Measurements from ENCODE around the gene MS4A8. TPM values are rescaled to one million over a fixed set of nuclear protein-coding genes. Genes with fewer than 3 reads are reported as not detected.

Gene MS4A8
- total RNA-seq, 1 experiment from 2014 or later = not detected

GRCh38 chr11:60691661-60692060 lies 7.8 kb upstream of the MS4A8 start:
- Histone ChIP-seq H3K4me1 (ENCODE audit: insufficient read depth, low read length) (no peaks in the 10 kb centered on the region), H4K91ac (ENCODE audit: insufficient read length, low read depth, low read length) (no peak overlapping the region), H2AFZ (ENCODE audit: low read length) (no peak overlapping the region), H3K9me3 (ENCODE audit: control insufficient read depth, low read depth, low read length) (no peaks in the 10 kb centered on the region), H2AK5ac (ENCODE audit: insufficient read length, low read length) (no peak overlapping the region), H3K56ac (ENCODE audit: insufficient read length, low read depth, low read length) (no peak overlapping the region), H3K23me2 (ENCODE audit: insufficient read length, low read depth, low read length, poor library complexity, severe bottlenecking) (no peaks in the 10 kb centered on the region), H4K5ac (ENCODE audit: insufficient read length, low read depth, low read length) (no peak overlapping the region), H3K79me1 (ENCODE audit: insufficient read depth, low read depth, low read length, poor library complexity, severe bottlenecking) (no peaks in the 10 kb centered on the region), H3T11ph (ENCODE audit: low read length) (no peak overlapping the region), H3K4me2 (ENCODE audit: insufficient read depth, insufficient read length, low read length) (no peak overlapping the region), H4K8ac (replicated peaks; ENCODE audit: insufficient read length, low read depth, low read length) (no peak overlapping the region), H2BK15ac (ENCODE audit: low read depth, low read length) (no peak overlapping the region), H3K79me2 (ENCODE audit: insufficient read depth, low read length) (no peaks in the 10 kb centered on the region), H2BK12ac (ENCODE audit: insufficient read length, low read depth, low read length) (no peak overlapping the region), H3K9ac (ENCODE audit: extremely low read depth, insufficient read length, low read length) (no peak overlapping the region), H3K23ac (ENCODE audit: insufficient read length, low read depth, low read length) (no peak overlapping the region), H2BK5ac (ENCODE audit: insufficient read length, low read length) (no peak overlapping the region), H2BK20ac (ENCODE audit: low read depth, low read length, poor library complexity, severe bottlenecking) (no peak overlapping the region), H3K4ac (ENCODE audit: low read depth, low read length) (no peak overlapping the region), H3K27ac (ENCODE audit: insufficient read length, low read depth, low read length) (no peak overlapping the region), H3K14ac (ENCODE audit: insufficient read depth, low read length) (no peak overlapping the region), H4K20me1 (ENCODE audit: control insufficient read depth, insufficient read depth, insufficient read length) (no peaks in the 10 kb centered on the region), H2BK120ac (ENCODE audit: low read depth, low read length, poor library complexity, severe bottlenecking) (no peak overlapping the region), H3K27me3 (ENCODE audit: insufficient read depth, low read length) (no peaks in the 10 kb centered on the region), H3K18ac (ENCODE audit: insufficient read length, low read depth, low read length) (no peak overlapping the region)
- no peak for DNase-seq
- H3K27me3 Mint-ChIP-seq (ENCODE audit: low read depth) = no peaks in the 10 kb centered on the region; the same call in 1 of the 2 replicates
- no CpG with 5 or more reads among the region's 5 CpGs for WGBS (ENCODE audit: extremely low coverage, insufficient read length, low lambda C conversion rate)
- H3K27ac Mint-ChIP-seq = no peak overlapping the region; a peak in 1 of 7 replicates
- H3K36me3 Mint-ChIP-seq (ENCODE audit: insufficient read depth in 1 of 3, low read depth in 3 of 3) = no peaks in the 10 kb centered on the region
- no peak overlapping the region for H3K4me3 Mint-ChIP-seq
- H3K4me1 Mint-ChIP-seq = no peaks in the 10 kb centered on the region
- no peaks in the 10 kb centered on the region for H3K9me3 Mint-ChIP-seq
- TF ChIP-seq, protein P1, sequence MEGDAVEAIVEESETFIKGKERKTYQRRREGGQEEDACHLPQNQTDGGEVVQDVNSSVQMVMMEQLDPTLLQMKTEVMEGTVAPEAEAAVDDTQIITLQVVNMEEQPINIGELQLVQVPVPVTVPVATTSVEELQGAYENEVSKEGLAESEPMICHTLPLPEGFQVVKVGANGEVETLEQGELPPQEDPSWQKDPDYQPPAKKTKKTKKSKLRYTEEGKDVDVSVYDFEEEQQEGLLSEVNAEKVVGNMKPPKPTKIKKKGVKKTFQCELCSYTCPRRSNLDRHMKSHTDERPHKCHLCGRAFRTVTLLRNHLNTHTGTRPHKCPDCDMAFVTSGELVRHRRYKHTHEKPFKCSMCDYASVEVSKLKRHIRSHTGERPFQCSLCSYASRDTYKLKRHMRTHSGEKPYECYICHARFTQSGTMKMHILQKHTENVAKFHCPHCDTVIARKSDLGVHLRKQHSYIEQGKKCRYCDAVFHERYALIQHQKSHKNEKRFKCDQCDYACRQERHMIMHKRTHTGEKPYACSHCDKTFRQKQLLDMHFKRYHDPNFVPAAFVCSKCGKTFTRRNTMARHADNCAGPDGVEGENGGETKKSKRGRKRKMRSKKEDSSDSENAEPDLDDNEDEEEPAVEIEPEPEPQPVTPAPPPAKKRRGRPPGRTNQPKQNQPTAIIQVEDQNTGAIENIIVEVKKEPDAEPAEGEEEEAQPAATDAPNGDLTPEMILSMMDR (conservative IDR thresholded peaks at IDR 0.05) = no peak
